ENCODE measurements around the gene PPP1R15B. TPM values are rescaled to one million over a fixed set of nuclear protein-coding genes. Genes with fewer than 3 reads are reported as not detected.

Gene PPP1R15B
- total and polyA plus RNA-seq, 2 donors (not counting 1 experiment from before 2014, with no cell fraction given), result 65.7 to 137 TPM

DNA sequence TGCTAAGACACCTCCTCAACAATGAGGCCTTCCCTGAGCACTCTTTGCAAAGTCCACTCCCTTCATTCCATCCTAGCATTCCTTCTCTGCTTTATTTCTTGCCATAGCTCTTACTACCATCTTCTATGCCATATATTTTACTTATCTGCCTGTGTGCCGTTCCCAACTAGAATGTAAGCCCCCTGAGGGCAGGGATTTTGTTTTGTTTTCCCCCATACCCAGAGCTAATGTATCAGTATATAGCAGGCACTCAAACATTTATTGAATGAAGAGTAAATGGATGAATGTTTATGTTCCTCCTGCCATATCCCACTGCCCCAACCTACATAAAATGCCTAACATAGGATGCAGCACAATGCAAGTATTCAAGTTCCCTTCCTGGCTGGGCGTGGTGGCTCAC is 14.9 kb upstream of the PPP1R15B start:
- H3K4me2 ChIP-seq (replicated peaks; ENCODE audit: low read depth, low read length, poor library complexity, severe bottlenecking), result no peak overlapping the region
- no peaks in the 10 kb centered on the region for H3K27me3 ChIP-seq (replicated peaks in 1 of 4; ENCODE audit: control extremely low read depth in 1 of 4, control insufficient read depth in 3 of 4, insufficient read depth in 4 of 4, low read length in 3 of 4)
- DNase-seq, result no peak
- Mint-ChIP-seq H3K27ac (no peak overlapping the region), H3K27me3 (no peaks in the 10 kb centered on the region), H3K9me3 (ENCODE audit: insufficient read depth) (no peaks in the 10 kb centered on the region), H3K4me1 (no peaks in the 10 kb centered on the region), H3K4me3 (no peak overlapping the region)
- peaks cover 0 to 89% of the 10 kb centered on the region in 2 experiments for H3K36me3 ChIP-seq (replicated peaks in 1 of 2; ENCODE audit: control extremely low read depth in 1 of 2, control insufficient read depth in 1 of 2, extremely low read depth in 1 of 2, insufficient read depth in 2 of 2, low read length in 1 of 2)
- H2AFZ ChIP-seq (ENCODE audit: insufficient read depth, low read depth, low read length, poor library complexity, severe bottlenecking), result no peak overlapping the region
- ChIA-PET POLR2A (no interaction called here), CTCF (interaction anchor here (16.3 to 43.9 kb wide), 2 partner anchors 20 to 74 kb away, joined by 249 to 1884 read pairs; partner anchors contain the start of gene PIK3C2B)
- no peaks in the 10 kb centered on the region for H3K9me3 ChIP-seq (ENCODE audit: control extremely low read depth in 1 of 3, control insufficient read depth in 2 of 3, insufficient read depth in 1 of 3, low read length in 2 of 3)
- TF ChIP-seq, protein P1, sequence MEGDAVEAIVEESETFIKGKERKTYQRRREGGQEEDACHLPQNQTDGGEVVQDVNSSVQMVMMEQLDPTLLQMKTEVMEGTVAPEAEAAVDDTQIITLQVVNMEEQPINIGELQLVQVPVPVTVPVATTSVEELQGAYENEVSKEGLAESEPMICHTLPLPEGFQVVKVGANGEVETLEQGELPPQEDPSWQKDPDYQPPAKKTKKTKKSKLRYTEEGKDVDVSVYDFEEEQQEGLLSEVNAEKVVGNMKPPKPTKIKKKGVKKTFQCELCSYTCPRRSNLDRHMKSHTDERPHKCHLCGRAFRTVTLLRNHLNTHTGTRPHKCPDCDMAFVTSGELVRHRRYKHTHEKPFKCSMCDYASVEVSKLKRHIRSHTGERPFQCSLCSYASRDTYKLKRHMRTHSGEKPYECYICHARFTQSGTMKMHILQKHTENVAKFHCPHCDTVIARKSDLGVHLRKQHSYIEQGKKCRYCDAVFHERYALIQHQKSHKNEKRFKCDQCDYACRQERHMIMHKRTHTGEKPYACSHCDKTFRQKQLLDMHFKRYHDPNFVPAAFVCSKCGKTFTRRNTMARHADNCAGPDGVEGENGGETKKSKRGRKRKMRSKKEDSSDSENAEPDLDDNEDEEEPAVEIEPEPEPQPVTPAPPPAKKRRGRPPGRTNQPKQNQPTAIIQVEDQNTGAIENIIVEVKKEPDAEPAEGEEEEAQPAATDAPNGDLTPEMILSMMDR (IDR thresholded peaks at IDR 0.05), result no peak
- TF ChIP-seq EZH2 (IDR thresholded peaks at IDR 0.05; ENCODE audit: borderline replicate concordance, insufficient read depth, low read depth, low read length, poor library complexity, severe bottlenecking), result no peak
- WGBS (ENCODE audit: insufficient coverage), result 90% methylated on average over 1 of the region's 2 CpGs
- peaks cover 7% of the 10 kb centered on the region for H4K20me1 ChIP-seq (ENCODE audit: control insufficient read depth, insufficient read depth, low read length, poor library complexity, severe bottlenecking)
- no peak overlapping the region for H3K27ac ChIP-seq (ENCODE audit: low read length in 2 of 2)
- H3K79me2 ChIP-seq (ENCODE audit: control insufficient read depth, insufficient read depth, low read length), result peaks cover 17% of the 10 kb centered on the region
- H3K4me3 ChIP-seq (ENCODE audit: control extremely low read depth in 1 of 5, extremely low read depth in 1 of 5, insufficient read depth in 1 of 5, low read depth in 2 of 5, low read length in 4 of 5), result no peak overlapping the region
- H3K4me1 ChIP-seq (ENCODE audit: control insufficient read depth in 2 of 2, insufficient read depth in 2 of 2, low read length in 2 of 2), result no peaks in the 10 kb centered on the region
- ATAC-seq (ENCODE audit: low read depth), result no peak
- intact Hi-C loops (cut with micrococcal nuclease), result no loop called here
- H3K9ac ChIP-seq (ENCODE audit: low read length), result no peak overlapping the region

DNA sequence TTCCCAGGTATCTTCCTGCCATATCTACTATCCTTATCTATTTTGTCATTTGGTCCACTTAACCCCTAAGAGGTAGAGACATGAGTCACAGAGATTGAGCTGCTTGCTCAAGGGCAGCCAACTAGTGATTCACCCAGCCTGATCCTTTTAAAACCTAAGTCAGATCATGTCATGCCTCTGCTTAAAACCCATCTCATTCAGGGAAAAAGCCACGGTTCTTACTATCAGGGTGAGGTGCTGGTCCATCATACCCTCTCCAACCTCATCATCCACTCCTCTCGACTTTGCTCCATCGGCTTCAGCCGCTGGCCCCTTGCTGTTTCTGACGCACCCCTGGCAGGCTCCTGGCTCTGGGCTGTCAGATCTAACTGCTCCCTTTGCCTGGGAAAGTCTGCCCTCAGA is 14.4 kb upstream of the PPP1R15B start:
- Histone ChIP-seq H3K79me2 (ENCODE audit: control insufficient read depth, insufficient read depth, low read length) (peaks cover 14% of the 10 kb centered on the region), H3K4me3 (ENCODE audit: control extremely low read depth in 1 of 5, extremely low read depth in 1 of 5, insufficient read depth in 1 of 5, low read depth in 2 of 5, low read length in 4 of 5) (no peak overlapping the region), H2AFZ (ENCODE audit: insufficient read depth, low read depth, low read length, poor library complexity, severe bottlenecking) (no peak overlapping the region), H3K9me3 (ENCODE audit: control extremely low read depth in 1 of 3, control insufficient read depth in 2 of 3, insufficient read depth in 1 of 3, low read length in 2 of 3) (no peaks in the 10 kb centered on the region), H3K9ac (ENCODE audit: low read length) (no peak overlapping the region), H3K4me1 (ENCODE audit: control insufficient read depth in 2 of 2, insufficient read depth in 2 of 2, low read length in 2 of 2) (no peaks in the 10 kb centered on the region), H3K36me3 (replicated peaks in 1 of 2; ENCODE audit: control extremely low read depth in 1 of 2, control insufficient read depth in 1 of 2, extremely low read depth in 1 of 2, insufficient read depth in 2 of 2, low read length in 1 of 2) (peaks cover 0 to 87% of the 10 kb centered on the region in 2 experiments), H3K4me2 (replicated peaks; ENCODE audit: low read depth, low read length, poor library complexity, severe bottlenecking) (no peak overlapping the region), H4K20me1 (ENCODE audit: control insufficient read depth, insufficient read depth, low read length, poor library complexity, severe bottlenecking) (peaks cover 2% of the 10 kb centered on the region), H3K27ac (ENCODE audit: low read length in 2 of 2) (no peak overlapping the region), H3K27me3 (replicated peaks in 1 of 4; ENCODE audit: control extremely low read depth in 1 of 4, control insufficient read depth in 3 of 4, insufficient read depth in 4 of 4, low read length in 3 of 4) (no peaks in the 10 kb centered on the region)
- H3K9me3 Mint-ChIP-seq (ENCODE audit: insufficient read depth), result no peaks in the 10 kb centered on the region
- TF ChIP-seq EZH2 (IDR thresholded peaks at IDR 0.05; ENCODE audit: borderline replicate concordance, insufficient read depth, low read depth, low read length, poor library complexity, severe bottlenecking), result no peak
- TF ChIP-seq, protein P1 (IDR thresholded peaks at IDR 0.05), result no peak
- CTCF ChIA-PET, result interaction anchor here (16.3 to 43.9 kb wide), 2 partner anchors 20 to 75 kb away, joined by 249 to 1884 read pairs; partner anchors contain the start of gene PIK3C2B
- H3K4me1 Mint-ChIP-seq, result no peaks in the 10 kb centered on the region
- ATAC-seq (ENCODE audit: low read depth) (no peak), DNase-seq (no peak)
- no peaks in the 10 kb centered on the region for H3K27me3 Mint-ChIP-seq
- peak overlapping the region; percentile 59 for H3K27ac Mint-ChIP-seq
- 98% methylated on average over 5 of the region's 5 CpGs for WGBS (ENCODE audit: insufficient coverage)
- POLR2A ChIA-PET, result no interaction called here
- no peak overlapping the region for H3K4me3 Mint-ChIP-seq
- intact Hi-C loops (cut with micrococcal nuclease), result no loop called here
